GM21367 (cell line): ENCODE results near the gene MAN1C1.

Experiments used
- ATAC-seq: cut with Tn5 transposase; IDR thresholded peaks from one replicate; pipeline ENCODE4 v1.9.1; 2021; ENCODE audit not compliant: unreplicated experiment

MAN1C1 gene

GRCh38 chr1:25757151-25757845 lies 140.7 kb downstream of the MAN1C1 start:
- ATAC-seq: no peak

- no peak for ATAC-seq
Measured at GRCh38 chr1:25757846-25758185, 141.2 kb downstream of the MAN1C1 start.

- no peak for ATAC-seq
Measured at GRCh38 chr1:25758466-25759070, 142.0 kb downstream of the MAN1C1 start.

- no peak for ATAC-seq
Measured at GRCh38 chr1:25760122-25760719, 143.6 kb downstream of the MAN1C1 start.

- no peak for ATAC-seq
Measured at GRCh38 chr1:25760871-25761270, 144.3 kb downstream of the MAN1C1 start.

- no peak for ATAC-seq
Measured at GRCh38 chr1:25763493-25763892, 146.9 kb downstream of the MAN1C1 start.

- ATAC-seq: no peak
Measured at GRCh38 chr1:25765136-25765922, 148.7 kb downstream of the MAN1C1 start.

GRCh38 chr1:25765923-25766589 lies 149.5 kb downstream of the MAN1C1 start:
- no peak for ATAC-seq

GRCh38 chr1:25766721-25767436 lies 150.3 kb downstream of the MAN1C1 start:
- no peak for ATAC-seq

GRCh38 chr1:25767437-25767770 lies 150.8 kb downstream of the MAN1C1 start:
- ATAC-seq: no peak

GRCh38 chr1:25768999-25769398 lies 152.4 kb downstream of the MAN1C1 start:
- ATAC-seq: no peak

GRCh38 chr1:25769625-25770383 lies 153.2 kb downstream of the MAN1C1 start:
- no peak for ATAC-seq

GRCh38 chr1:25770541-25771220 lies 154.1 kb downstream of the MAN1C1 start:
- no peak for ATAC-seq

- ATAC-seq: no peak
Measured at GRCh38 chr1:25771221-25772114, 154.9 kb downstream of the MAN1C1 start.

- no peak for ATAC-seq
Measured at GRCh38 chr1:25772164-25772563, 155.6 kb downstream of the MAN1C1 start.

GRCh38 chr1:25772692-25773245 lies 156.2 kb downstream of the MAN1C1 start:
- ATAC-seq: no peak

- no peak for ATAC-seq
Measured at GRCh38 chr1:25773441-25774125, 157.0 kb downstream of the MAN1C1 start.
